PC-9 (cell line): ENCODE measurements around the gene RAB7B.
A peak's percentile ranks its signal among the peaks of the same experiment; 100 is the strongest.

Experiments
- EZH2 ChIP-seq: fragments of 200-600 bp; sonication (generic); IDR thresholded peaks from 2 replicates; pipeline ENCODE4 v1.8.0; 2017; ENCODE audit warnings: antibody characterized with exemption, low read depth
- TF ChIP-seq, protein P1 (sequence below): fragments of 200-600 bp; sonication (generic); conservative IDR thresholded peaks from 2 replicates; pipeline ENCODE4 v1.6.1; 2017; ENCODE audit warnings: mixed run types, antibody characterized with exemption, mild to moderate bottlenecking, moderate library complexity

GRCh38 chr1:205977402-205978014 lies 25.7 kb downstream of the RAB7B start:
- TF ChIP-seq EZH2 = no peak
- TF ChIP-seq, protein P1, sequence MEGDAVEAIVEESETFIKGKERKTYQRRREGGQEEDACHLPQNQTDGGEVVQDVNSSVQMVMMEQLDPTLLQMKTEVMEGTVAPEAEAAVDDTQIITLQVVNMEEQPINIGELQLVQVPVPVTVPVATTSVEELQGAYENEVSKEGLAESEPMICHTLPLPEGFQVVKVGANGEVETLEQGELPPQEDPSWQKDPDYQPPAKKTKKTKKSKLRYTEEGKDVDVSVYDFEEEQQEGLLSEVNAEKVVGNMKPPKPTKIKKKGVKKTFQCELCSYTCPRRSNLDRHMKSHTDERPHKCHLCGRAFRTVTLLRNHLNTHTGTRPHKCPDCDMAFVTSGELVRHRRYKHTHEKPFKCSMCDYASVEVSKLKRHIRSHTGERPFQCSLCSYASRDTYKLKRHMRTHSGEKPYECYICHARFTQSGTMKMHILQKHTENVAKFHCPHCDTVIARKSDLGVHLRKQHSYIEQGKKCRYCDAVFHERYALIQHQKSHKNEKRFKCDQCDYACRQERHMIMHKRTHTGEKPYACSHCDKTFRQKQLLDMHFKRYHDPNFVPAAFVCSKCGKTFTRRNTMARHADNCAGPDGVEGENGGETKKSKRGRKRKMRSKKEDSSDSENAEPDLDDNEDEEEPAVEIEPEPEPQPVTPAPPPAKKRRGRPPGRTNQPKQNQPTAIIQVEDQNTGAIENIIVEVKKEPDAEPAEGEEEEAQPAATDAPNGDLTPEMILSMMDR = peak; percentile 98
